ENCODE data around the gene TAF11L9.
"Not testable (repeated sequence)": the region's sequence is repeated elsewhere in the genome, so short reads cannot be mapped to it uniquely, and the experiment has no call there.

The TAF11L9 gene

GRCh38 chr5:17594255-17594654, at the start of gene TAF11L9:
TAF11L9 (minus strand) TSS chr5:17594394.
- not testable (repeated sequence) for DNase-seq

GRCh38 chr5:17634160-17634559, 40.0 kb upstream of the TAF11L9 start, which contains the start of gene TAF11L14:
TAF11L14 (plus strand) TSS chr5:17634460.
- no peak for DNase-seq

GRCh38 chr5:17631788-17632187, 37.6 kb upstream of the TAF11L9 start, which contains the start of gene TAF11L13:
TAF11L13 (plus strand) TSS chr5:17632088.
- not testable (repeated sequence) for DNase-seq

- DNase-seq, result no peak
Measured at GRCh38 chr5:17625686-17626085, 31.5 kb upstream of the TAF11L9 start.

GRCh38 chr5:17620627-17621026, 26.4 kb upstream of the TAF11L9 start:
- DNase-seq, result no peak

GRCh38 chr5:17619354-17619753, 25.2 kb upstream of the TAF11L9 start:
- DNase-seq, result no peak

GRCh38 chr5:17614872-17615605, 20.8 kb upstream of the TAF11L9 start:
- DNase-seq, result no peak

GRCh38 chr5:17610092-17610491, 15.9 kb upstream of the TAF11L9 start, which contains the start of gene TAF11L12:
TAF11L12 (plus strand) TSS chr5:17610392.
- DNase-seq, result not testable (repeated sequence)

- not testable (repeated sequence) for DNase-seq
Measured at GRCh38 chr5:17607461-17607860, 13.3 kb upstream of the TAF11L9 start.

GRCh38 chr5:17604951-17605350, 10.8 kb upstream of the TAF11L9 start:
- no peak for DNase-seq

GRCh38 chr5:17603880-17604279, 9.7 kb upstream of the TAF11L9 start, which contains the start of gene TAF11L11:
TAF11L11 (plus strand) TSS chr5:17604183.
- DNase-seq, result not testable (repeated sequence)

- DNase-seq, result not testable (repeated sequence)
Measured at GRCh38 chr5:17597728-17598127, 3.5 kb upstream of the TAF11L9 start, which contains the start of gene TAF11L10. TAF11L10 (minus strand) TSS chr5:17597828.

GRCh38 chr5:17590860-17591259, 3.3 kb downstream of the TAF11L9 start, which contains the start of gene TAF11L8:
TAF11L8 (minus strand) TSS chr5:17590960.
- not testable (repeated sequence) for DNase-seq

- not testable (repeated sequence) for DNase-seq
Measured at GRCh38 chr5:17585658-17586057, 8.5 kb downstream of the TAF11L9 start, which contains the start of gene TAF11L7. TAF11L7 (minus strand) TSS chr5:17585758.
